HL-60 (cell line): ENCODE data around the gene ADRA2C.

ENCODE experiments used
- DNase-seq, 2 experiments: peaks; one replicate each; pipeline ENCODE4 v3.0.0-alpha.2; 2010 to 2020; ENCODE audit warnings: low read depth in 1 of 2, low spot score in 1 of 2
- H3K27ac ChIP-seq: fragments of 250-450 bp; sonication (Bioruptor Pico); replicated peaks from 2 replicates; pipeline ENCODE4 v1.5.1; 2020; ENCODE audit warnings: mild to moderate bottlenecking, moderate library complexity
- H3K27me3 ChIP-seq: fragments of 250-450 bp; sonication (Bioruptor Pico); 2 replicates; pipeline ENCODE4 v1.5.1; 2021; ENCODE audit warnings: mild to moderate bottlenecking, moderate library complexity; ENCODE audit not compliant: insufficient read depth, poor library complexity, severe bottlenecking
- H3K4me3 ChIP-seq: replicated peaks from 2 replicates; pipeline ENCODE4 v1.5.1; 2011; ENCODE audit warnings: mild to moderate bottlenecking, control low read depth, low read length; ENCODE audit not compliant: insufficient read depth
- GABPA ChIP-seq: IDR thresholded peaks from 2 replicates; pipeline ENCODE4 v1.6.1; 2012; ENCODE audit warnings: low read depth
- POLR2AphosphoS5 ChIP-seq: IDR thresholded peaks from 2 replicates; pipeline ENCODE4 v1.6.1; 2012; ENCODE audit warnings: low read depth
- SPI1 ChIP-seq: IDR thresholded peaks from 2 replicates; pipeline ENCODE4 v1.6.1; 2012; ENCODE audit warnings: low read depth, mild to moderate bottlenecking, borderline replicate concordance
- TF ChIP-seq, protein P1 (sequence below): IDR thresholded peaks from one replicate; pipeline ENCODE4 v1.5.1; 2011; ENCODE audit warnings: low read length, control low read depth, inconsistent platforms; ENCODE audit not compliant: insufficient read depth
- TF ChIP-seq, protein P2 (sequence below): IDR thresholded peaks from 2 replicates; pipeline ENCODE4 v1.6.1; 2012; ENCODE audit warnings: low read depth; ENCODE audit not compliant: insufficient replicate concordance

Gene ADRA2C

DNA sequence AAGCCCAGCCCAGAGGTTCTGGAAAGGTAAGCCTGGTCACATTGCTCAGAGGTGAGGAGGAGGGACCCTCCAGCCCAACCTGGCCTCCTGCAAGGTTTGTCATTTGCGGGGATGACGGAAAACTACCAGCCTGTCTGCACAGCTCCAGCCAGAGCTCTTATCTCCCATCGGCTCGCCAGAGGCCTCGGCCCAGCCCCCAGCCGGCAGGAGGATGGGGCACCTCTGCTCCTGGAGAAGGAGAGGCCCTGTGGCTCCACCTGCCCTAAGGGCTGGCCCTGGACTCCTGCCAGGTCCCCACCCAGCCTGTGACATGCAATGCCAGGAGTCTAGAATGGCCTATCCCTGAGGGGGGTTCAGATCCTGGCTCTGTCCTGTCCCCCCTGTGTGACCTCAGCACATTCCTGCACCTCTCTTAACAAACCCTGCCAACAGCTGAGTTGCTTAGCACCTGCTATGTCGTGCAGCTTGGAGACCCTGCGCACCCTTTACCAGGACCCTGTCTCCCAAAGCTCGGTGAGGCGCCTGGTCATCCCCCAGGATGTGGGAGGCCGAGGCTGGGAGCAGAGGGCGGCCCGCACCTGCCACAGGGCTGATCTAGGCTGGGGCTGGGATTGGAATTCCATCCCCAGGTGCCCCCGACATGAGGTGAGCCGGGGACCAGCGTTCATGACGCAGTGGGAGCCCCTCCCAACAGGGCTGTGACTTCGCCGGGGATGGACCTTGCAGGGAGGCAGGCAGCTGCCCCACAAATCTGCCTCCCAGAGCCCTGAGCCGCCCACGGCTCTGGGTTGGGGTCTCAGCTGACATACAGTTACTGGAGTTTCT, 14.4 kb downstream of the ADRA2C start:
- DNase-seq: no peak
- H3K27me3 ChIP-seq: no peaks in the 10 kb centered on the region
- no peak overlapping the region for H3K27ac ChIP-seq

DNA sequence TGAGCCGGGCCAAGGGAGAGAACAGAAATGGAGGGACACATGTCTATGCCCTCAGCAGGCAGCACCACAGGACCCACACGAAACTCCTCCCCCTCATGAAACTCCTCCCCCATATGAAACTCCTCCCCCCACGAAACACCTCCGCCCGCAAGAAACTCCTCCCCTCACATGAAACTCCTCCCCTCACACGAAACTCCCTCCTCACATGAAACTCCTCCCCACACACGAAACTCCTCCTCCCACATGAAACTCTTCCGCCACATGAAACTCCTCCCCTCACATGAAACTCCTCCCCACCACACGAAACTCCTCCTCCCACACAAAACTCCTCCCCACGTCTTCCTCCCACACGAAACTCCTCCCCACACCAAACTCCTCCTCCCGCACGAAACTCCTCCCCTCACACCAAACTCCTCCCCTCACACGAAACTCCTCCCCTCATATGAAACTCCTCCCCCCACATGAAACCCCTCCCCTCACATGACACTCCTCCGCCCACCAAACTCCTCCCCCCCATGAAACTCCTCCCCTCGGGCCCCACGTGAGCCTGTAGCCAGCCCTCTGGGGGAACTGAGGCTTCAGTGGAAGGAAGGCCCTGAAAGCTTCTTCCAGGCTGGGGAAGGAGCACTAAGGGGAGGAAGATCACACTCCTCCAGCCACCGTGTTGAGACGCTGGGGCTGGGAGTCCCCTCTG, 15.2 kb downstream of the ADRA2C start:
- Histone ChIP-seq H3K27ac (no peak overlapping the region), H3K27me3 (no peaks in the 10 kb centered on the region), H3K4me3 (no peak overlapping the region)
- no peak for DNase-seq
- TF ChIP-seq, protein P1, sequence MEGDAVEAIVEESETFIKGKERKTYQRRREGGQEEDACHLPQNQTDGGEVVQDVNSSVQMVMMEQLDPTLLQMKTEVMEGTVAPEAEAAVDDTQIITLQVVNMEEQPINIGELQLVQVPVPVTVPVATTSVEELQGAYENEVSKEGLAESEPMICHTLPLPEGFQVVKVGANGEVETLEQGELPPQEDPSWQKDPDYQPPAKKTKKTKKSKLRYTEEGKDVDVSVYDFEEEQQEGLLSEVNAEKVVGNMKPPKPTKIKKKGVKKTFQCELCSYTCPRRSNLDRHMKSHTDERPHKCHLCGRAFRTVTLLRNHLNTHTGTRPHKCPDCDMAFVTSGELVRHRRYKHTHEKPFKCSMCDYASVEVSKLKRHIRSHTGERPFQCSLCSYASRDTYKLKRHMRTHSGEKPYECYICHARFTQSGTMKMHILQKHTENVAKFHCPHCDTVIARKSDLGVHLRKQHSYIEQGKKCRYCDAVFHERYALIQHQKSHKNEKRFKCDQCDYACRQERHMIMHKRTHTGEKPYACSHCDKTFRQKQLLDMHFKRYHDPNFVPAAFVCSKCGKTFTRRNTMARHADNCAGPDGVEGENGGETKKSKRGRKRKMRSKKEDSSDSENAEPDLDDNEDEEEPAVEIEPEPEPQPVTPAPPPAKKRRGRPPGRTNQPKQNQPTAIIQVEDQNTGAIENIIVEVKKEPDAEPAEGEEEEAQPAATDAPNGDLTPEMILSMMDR: no peak
- TF ChIP-seq POLR2AphosphoS5 (no peak), GABPA (no peak), SPI1 (no peak)
- TF ChIP-seq, protein P2, sequence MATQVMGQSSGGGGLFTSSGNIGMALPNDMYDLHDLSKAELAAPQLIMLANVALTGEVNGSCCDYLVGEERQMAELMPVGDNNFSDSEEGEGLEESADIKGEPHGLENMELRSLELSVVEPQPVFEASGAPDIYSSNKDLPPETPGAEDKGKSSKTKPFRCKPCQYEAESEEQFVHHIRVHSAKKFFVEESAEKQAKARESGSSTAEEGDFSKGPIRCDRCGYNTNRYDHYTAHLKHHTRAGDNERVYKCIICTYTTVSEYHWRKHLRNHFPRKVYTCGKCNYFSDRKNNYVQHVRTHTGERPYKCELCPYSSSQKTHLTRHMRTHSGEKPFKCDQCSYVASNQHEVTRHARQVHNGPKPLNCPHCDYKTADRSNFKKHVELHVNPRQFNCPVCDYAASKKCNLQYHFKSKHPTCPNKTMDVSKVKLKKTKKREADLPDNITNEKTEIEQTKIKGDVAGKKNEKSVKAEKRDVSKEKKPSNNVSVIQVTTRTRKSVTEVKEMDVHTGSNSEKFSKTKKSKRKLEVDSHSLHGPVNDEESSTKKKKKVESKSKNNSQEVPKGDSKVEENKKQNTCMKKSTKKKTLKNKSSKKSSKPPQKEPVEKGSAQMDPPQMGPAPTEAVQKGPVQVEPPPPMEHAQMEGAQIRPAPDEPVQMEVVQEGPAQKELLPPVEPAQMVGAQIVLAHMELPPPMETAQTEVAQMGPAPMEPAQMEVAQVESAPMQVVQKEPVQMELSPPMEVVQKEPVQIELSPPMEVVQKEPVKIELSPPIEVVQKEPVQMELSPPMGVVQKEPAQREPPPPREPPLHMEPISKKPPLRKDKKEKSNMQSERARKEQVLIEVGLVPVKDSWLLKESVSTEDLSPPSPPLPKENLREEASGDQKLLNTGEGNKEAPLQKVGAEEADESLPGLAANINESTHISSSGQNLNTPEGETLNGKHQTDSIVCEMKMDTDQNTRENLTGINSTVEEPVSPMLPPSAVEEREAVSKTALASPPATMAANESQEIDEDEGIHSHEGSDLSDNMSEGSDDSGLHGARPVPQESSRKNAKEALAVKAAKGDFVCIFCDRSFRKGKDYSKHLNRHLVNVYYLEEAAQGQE: no peak

More for the DNA sequence above, 14.4 kb downstream of the ADRA2C start:
- no peak for TF ChIP-seq GABPA
- TF ChIP-seq, protein P2: no peak
- no peak for TF ChIP-seq SPI1
- TF ChIP-seq, protein P1: no peak
- no peak for TF ChIP-seq POLR2AphosphoS5
- H3K4me3 ChIP-seq: no peak overlapping the region

DNA sequence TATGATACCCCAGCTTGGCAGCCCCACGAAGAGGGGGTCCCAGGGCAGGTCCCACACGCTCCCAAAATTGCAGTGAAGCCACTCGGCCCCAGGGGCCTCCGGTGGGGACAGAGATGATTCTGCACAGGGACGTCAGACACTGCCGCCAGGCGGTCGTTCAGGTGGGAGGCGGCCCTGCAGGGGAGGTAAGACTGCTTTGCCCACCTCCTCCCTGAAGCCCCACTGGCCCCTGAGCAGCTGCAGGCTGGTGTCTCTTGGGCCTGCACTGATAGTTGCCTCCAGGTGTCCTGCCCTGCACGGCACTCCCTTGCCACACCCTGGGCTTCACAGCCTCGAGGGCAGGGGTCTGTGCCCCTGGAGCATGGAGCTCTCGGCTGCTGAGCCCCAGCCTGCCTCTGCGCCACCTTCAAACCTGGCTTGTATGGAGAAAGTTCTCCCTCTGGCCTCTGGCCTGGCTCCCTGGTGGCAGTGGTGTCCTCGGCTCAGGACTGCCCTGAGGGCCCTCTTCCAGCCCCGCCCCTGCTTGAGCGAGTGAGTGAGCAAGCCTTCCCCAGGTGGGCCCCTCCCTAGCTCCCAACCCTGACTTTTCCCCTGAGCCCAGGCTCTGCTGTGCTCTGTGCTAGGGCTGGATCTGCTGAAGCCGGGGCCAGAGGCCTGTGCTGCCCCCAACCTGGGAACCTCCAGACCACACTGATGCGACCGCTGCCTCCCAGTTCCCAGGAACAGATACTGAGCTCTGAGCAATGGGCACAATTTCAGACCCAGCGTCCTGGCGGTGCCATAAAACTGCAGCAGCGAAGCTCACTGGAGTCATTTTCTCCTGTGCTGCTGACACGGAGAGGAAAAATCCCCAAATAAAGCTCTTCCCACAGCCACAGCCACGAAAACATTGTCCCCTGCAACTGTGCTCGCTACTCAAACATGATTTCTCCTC, 16.1 kb downstream of the ADRA2C start:
- H3K4me3 ChIP-seq: no peak overlapping the region
- no peak for DNase-seq
- TF ChIP-seq GABPA: no peak
- TF ChIP-seq SPI1: no peak
- TF ChIP-seq, protein P1: no peak
- TF ChIP-seq, protein P2: no peak
- TF ChIP-seq POLR2AphosphoS5: no peak
- H3K27ac ChIP-seq: no peak overlapping the region
- H3K27me3 ChIP-seq: no peaks in the 10 kb centered on the region
